ENCODE results near the gene WNT5A.

DNA sequence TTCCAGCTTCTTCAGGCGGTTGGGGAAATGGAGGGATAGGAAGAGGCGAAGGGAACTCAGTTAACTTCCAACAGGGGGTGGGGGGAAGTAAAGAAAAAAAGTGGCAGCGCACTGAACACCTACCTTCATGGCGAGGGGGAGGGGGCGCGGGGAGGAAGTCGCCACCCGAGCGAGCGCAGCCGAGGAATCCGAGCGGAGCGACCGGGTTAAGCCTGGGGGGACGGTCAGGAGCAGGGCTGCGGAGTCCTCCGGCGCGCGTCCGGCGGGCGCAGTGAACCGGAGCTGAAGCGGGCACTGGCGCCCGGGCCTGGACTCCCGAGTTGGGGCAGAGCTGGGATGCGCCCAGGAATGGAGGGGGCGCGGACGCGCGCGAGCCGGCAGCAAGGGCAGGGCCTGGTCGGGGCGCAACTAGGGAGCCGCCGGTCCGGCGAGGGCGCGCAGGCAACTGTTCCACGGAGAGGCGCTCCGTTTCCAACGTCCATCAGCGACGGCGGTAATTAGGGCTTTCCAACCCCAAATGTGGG is at the start of gene WNT5A:
- TF ChIP-seq, protein P1, sequence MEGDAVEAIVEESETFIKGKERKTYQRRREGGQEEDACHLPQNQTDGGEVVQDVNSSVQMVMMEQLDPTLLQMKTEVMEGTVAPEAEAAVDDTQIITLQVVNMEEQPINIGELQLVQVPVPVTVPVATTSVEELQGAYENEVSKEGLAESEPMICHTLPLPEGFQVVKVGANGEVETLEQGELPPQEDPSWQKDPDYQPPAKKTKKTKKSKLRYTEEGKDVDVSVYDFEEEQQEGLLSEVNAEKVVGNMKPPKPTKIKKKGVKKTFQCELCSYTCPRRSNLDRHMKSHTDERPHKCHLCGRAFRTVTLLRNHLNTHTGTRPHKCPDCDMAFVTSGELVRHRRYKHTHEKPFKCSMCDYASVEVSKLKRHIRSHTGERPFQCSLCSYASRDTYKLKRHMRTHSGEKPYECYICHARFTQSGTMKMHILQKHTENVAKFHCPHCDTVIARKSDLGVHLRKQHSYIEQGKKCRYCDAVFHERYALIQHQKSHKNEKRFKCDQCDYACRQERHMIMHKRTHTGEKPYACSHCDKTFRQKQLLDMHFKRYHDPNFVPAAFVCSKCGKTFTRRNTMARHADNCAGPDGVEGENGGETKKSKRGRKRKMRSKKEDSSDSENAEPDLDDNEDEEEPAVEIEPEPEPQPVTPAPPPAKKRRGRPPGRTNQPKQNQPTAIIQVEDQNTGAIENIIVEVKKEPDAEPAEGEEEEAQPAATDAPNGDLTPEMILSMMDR (IDR thresholded peaks at IDR 0.05; ENCODE audit: low read depth, low read length, poor library complexity, severe bottlenecking): no peak
- TF ChIP-seq EZH2phosphoT487 (IDR thresholded peaks at IDR 0.05; ENCODE audit: borderline replicate concordance, low read length): no peak
